ENCODE data around the gene USP6.
"Not testable (repeated sequence)": the region's sequence is repeated elsewhere in the genome, so short reads cannot be mapped to it uniquely, and the experiment has no call there.

Gene USP6

DNA sequence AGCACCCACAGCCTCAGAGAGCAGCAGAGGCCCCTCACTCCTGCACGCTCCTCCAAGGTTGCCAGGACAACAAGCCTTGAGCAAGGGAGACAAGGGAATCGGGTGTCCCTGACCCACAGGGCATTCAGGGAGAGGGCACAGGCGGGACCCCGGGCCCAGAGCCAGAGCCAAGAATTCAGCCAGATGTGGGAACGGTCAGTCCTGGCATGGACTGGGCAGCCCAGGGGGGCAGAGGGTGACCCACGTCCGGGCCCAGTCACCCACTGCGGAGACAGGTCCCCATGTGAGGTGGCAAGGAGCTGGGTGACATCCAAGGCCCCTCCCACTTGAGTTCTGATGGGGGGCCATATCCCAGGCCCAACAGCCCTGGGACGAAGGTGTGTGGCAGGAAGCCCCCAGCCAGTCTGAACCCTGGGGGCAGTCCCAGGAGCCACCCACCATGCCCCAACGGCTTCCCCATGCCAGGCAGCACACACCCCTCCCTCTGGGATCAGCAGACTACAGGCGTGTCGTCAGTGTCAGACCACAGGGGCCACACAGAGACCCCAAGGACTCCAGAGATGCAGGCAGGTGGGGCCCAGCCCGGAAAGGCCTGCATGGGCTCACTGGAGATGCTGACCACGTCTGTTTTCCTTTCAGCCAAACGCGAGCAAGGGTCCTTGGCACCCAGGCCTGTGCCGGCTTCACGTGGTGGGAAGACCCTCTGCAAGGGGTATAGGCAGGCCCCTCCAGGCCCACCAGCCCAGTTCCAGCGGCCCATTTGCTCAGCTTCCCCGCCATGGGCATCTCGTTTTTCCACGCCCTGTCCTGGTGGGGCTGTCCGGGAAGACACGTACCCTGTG, 23.0 kb downstream of the USP6 start:
- FAIRE-seq = no peak
- DNase-seq (ENCODE audit: insufficient read length, low spot score) = no peak
- TF ChIP-seq POLR2A (IDR thresholded peaks at IDR 0.05; ENCODE audit: low read depth, low read length) (no peak), SPI1 (IDR thresholded peaks at IDR 0.05; ENCODE audit: low read depth, low read length) (no peak), PAX5 (IDR thresholded peaks at IDR 0.05; ENCODE audit: insufficient read depth, low read length, severe bottlenecking) (no peak), POU2F2 (IDR thresholded peaks at IDR 0.05; ENCODE audit: low read depth, low read length) (no peak), POLR2AphosphoS5 (IDR thresholded peaks at IDR 0.05; ENCODE audit: low read depth, low read length) (no peak), TAF1 (IDR thresholded peaks at IDR 0.05; ENCODE audit: low read depth, low read length) (no peak)

DNA sequence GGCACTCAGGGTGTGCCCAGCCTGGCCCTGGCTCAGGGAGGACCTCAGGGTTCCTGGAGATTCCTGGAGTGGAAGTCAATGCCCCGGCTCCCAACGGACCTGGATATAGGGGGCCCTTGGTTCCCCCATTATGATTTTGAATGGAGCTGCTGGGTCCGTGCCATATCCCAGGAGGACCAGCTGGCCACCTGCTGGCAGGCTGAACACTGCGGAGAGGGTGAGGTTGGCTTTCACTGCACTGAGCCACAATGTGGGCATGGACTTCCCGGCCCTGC, 23.6 kb downstream of the USP6 start:
- TF ChIP-seq POLR2AphosphoS5 (IDR thresholded peaks at IDR 0.05; ENCODE audit: low read depth, low read length) = no peak
- no peak for TF ChIP-seq POLR2A (IDR thresholded peaks at IDR 0.05; ENCODE audit: low read depth, low read length)
- no peak for TF ChIP-seq TAF1 (IDR thresholded peaks at IDR 0.05; ENCODE audit: low read depth, low read length)
- no peak for TF ChIP-seq SPI1 (IDR thresholded peaks at IDR 0.05; ENCODE audit: low read depth, low read length)
- no peak for TF ChIP-seq POU2F2 (IDR thresholded peaks at IDR 0.05; ENCODE audit: low read depth, low read length)
- TF ChIP-seq PAX5 (IDR thresholded peaks at IDR 0.05; ENCODE audit: insufficient read depth, low read length, severe bottlenecking) = no peak
- DNase-seq (ENCODE audit: insufficient read length, low spot score) (no peak), FAIRE-seq (no peak)

DNA sequence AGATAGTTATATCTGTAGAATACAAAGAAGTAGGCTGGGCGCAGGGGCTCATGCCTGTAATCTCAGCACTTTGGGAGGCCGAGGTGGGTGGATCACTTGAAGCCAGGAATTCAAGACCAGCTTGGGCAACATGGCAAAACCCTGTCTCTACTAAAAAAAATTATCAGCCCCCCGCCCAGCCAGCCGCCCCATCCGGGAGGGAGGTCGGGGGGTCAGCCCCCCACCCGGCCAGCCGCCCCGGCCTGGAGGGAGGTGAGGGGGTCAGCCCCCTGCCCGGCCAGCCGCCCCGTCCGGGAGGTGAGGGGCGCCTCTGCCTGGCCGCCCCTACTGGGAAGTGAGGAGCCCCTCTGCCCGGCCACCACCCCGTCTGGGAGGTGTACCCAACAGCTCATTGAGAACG, 27.0 kb downstream of the USP6 start:
- not testable (repeated sequence) for DNase-seq (ENCODE audit: insufficient read length, low spot score); FAIRE-seq

DNA sequence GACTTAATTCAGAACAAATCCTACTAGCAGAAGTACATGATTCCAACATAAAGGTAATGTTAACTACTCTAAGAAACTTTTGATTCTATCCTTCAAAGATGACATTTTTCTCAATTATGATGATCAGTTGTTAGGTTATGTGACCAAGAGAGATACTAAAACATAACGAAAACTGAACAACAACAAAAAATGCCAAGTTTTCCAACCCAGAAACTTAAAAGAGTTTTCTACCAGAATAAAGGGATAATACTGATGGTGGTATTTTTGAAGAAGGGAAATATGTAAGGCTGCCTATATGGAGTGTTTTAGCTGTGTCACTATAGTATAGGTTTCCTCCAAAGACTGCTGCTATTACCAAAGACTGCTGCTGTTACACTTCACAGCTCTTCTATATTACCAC, 30.3 kb downstream of the USP6 start:
- not testable (repeated sequence) for DNase-seq (ENCODE audit: insufficient read length, low spot score); FAIRE-seq

DNA sequence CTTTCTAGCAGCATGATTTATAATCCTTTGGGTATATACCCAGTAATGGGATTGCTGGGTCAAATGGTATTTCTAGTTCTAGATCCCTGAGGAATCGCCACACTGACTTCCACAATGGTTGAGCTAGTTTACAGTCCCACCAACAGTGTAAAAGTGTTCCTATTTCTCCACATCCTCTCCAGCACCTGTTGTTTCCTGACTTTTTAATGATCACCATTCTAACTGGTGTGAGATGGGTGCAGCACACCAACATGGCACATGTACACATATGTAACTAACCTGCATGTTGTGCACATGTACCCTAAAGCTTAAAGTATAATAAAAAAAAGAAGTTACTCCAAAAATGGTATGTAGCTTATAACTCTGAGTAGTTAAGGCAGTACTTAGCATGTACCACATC, 44.9 kb downstream of the USP6 start:
- not testable (repeated sequence) for FAIRE-seq; DNase-seq (ENCODE audit: insufficient read length, low spot score)

DNA sequence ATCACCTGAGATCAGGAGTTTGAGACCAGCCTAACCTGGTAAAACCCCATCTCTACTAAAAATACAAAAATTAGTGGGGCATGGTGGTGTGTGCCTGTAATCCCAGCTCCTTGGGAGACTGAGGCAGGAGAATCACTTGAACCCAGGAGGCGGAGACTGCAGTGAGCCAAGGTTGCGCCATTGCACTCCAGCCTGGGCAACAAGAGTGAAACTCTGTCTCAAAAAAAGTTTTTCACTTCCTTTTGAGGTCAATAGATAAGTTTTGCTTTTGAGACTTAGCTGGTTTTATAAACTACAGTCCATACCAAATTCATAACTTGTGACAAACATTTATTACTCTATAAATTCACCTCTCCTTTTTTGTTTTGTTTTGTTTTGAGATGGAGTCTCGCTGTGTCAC, 46.0 kb downstream of the USP6 start:
- FAIRE-seq; DNase-seq (ENCODE audit: insufficient read length, low spot score): not testable (repeated sequence)
- TF ChIP-seq SPI1 (IDR thresholded peaks at IDR 0.05; ENCODE audit: low read depth, low read length) = peak; percentile 43

DNA sequence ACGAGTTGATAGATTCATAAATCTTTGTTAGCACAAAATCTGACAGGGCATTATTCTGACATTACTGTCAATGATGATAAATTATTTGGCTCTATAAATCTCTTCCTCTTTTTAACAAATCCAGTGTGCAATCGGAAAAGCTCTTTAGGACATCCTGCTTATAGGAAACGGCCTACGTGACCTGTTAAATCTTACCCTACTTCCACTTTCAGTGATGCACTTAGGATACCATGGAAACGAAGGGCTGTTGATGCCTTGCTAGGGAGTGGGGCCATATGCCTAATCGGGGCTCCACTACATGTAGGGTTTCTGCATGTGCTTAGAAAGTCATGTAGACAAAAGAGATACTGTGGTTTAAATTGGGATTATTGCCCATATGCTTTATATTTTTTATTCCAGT, 48.6 kb downstream of the USP6 start:
- FAIRE-seq (no peak), DNase-seq (ENCODE audit: insufficient read length, low spot score) (no peak)
- TF ChIP-seq POLR2A (IDR thresholded peaks at IDR 0.05; ENCODE audit: low read depth, low read length) (no peak), TAF1 (IDR thresholded peaks at IDR 0.05; ENCODE audit: low read depth, low read length) (no peak), SPI1 (IDR thresholded peaks at IDR 0.05; ENCODE audit: low read depth, low read length) (no peak), POLR2AphosphoS5 (IDR thresholded peaks at IDR 0.05; ENCODE audit: low read depth, low read length) (no peak), PAX5 (IDR thresholded peaks at IDR 0.05; ENCODE audit: insufficient read depth, low read length, severe bottlenecking) (no peak), POU2F2 (IDR thresholded peaks at IDR 0.05; ENCODE audit: low read depth, low read length) (no peak)

DNA sequence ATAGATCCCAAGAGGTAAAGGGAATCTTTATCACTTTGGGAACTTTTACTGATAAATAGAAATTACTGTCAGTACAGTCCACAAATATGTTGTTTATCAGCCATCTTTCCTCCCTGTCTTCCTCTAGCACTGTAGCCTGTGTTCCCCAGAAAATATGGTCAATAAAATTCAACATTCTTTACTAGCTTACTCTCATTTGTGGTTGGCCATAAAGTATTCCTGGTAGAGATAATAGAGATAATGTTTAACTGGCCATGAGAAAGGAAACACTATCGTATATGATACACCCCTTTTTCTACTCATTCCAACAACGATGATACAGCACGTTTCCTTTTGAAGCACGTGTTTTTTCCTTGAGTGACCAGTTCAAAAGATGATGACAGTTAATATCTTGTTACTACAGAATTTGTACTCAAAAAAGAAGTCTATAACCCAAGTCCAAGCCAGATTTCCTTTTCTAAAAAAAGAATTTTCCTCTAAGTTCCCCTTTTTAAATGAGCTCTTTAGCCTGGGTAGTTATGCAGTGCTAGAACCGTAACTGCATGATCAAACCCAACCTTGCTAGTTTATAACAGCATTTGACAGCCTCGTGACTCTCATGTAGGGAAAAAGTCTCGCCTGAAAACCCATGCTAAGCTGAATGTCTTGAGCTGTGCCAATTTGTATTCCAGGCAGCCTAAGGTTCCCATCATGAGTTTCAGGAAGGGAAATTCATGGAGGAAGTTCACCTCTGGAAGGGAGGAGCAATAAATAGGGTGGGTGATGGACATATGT, 50.1 kb downstream of the USP6 start:
- FAIRE-seq; DNase-seq (ENCODE audit: insufficient read length, low spot score): not testable (repeated sequence)

DNA sequence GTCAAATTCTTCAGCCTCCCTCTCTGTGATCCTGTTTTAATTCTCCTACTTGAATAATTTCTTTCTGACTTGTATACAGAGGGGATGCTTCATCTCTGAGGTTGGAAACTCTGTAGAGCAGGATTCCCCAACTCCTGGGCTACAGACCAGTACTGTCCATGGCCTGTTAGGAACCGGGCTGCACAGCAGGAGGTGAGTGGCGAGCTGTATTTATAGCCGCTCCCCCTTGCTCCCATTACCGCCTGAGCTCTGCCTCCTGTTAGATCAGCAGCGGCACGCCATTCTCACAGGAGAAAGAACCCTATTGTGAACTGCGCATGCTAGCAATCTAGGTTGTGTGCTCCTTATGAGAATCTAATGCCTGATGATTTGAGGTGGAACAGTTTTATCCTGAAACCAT, 59.2 kb downstream of the USP6 start:
- FAIRE-seq; DNase-seq (ENCODE audit: insufficient read length, low spot score): not testable (repeated sequence)

DNA sequence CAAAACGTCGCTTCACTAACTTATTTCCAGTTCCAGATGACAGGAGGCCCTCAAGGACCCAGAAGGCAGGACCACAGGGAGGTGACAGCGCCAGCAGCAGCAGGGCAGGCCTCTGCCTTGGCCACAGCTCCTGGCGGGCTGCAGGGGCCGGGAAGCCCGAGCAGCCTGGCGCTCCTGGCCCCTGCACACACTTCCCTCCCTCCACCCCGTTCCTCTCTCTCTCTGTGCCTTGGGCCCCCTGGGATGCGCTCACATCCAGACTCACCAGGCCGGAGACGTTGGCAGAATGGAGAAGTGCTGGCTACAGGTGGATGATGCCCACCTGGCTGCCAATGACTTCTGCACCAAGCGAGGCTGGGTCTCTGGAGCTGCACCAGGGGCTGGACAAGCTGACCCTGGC, 63.2 kb downstream of the USP6 start:
- DNase-seq (ENCODE audit: insufficient read length, low spot score) (no peak), FAIRE-seq (no peak)
- TF ChIP-seq PAX5 (IDR thresholded peaks at IDR 0.05; ENCODE audit: insufficient read depth, low read length, severe bottlenecking) = no peak

DNA sequence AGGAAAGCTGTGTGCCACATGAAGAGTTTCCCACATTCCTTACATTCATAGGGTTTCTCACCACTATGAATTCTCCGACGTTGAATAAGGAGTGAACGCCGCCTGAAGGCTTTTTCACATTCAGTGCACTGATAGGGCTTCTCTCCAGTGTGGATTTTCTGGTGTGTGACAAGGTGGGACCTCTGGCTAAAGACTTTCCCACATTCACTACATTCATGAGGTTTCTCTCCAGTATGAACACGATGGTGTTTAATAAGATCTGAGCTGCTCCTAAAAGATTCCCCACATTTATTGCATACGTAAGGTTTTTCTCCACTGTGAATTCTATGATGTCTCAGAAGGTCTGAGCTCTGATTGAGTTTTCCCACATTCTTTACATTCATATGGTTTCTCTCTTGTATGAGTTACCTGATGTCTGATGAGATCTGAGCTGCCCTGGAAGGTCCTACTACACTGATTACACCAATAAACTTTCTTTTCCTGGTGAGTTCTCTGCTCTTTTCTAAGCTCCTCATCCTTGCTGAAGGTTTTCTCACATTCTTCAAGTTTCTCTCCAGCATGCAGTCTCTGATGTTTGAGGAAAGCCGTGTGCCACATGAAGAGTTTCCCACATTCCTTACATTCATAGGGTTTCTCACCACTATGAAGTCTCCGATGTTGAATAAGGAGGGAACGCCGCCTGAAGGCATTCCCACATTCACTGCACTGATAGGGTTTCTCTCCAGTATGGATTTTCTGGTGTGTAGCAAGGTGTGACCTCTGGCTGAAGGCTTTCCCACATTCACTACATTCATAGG, 65.9 kb downstream of the USP6 start:
- DNase-seq (ENCODE audit: insufficient read length, low spot score) (no peak), FAIRE-seq (no peak)
- TF ChIP-seq POLR2AphosphoS5 (IDR thresholded peaks at IDR 0.05; ENCODE audit: low read depth, low read length) (no peak), SPI1 (IDR thresholded peaks at IDR 0.05; ENCODE audit: low read depth, low read length) (no peak), POLR2A (IDR thresholded peaks at IDR 0.05; ENCODE audit: low read depth, low read length) (no peak), PAX5 (IDR thresholded peaks at IDR 0.05; ENCODE audit: insufficient read depth, low read length, severe bottlenecking) (no peak), TAF1 (IDR thresholded peaks at IDR 0.05; ENCODE audit: low read depth, low read length) (no peak)
